Fibroblast of upper back skin (primary cell): Measurements from ENCODE around the gene MSL3B.

ENCODE experiments used
- DNase-seq: peaks from one replicate; pipeline ENCODE4 v3.0.0-alpha.2; 2013

Gene MSL3B

GRCh38 chr2:233852056-233852455, 16.1 kb downstream of the MSL3B start:
- DNase-seq: no peak

- no peak for DNase-seq
Observed at GRCh38 chr2:233851169-233851568, 17.0 kb downstream of the MSL3B start.

GRCh38 chr2:233850745-233851144, 17.4 kb downstream of the MSL3B start:
- DNase-seq: no peak

- DNase-seq: no peak
Observed at GRCh38 chr2:233849607-233850271, 18.4 kb downstream of the MSL3B start.

GRCh38 chr2:233848276-233848675, 19.9 kb downstream of the MSL3B start:
- no peak for DNase-seq

- no peak for DNase-seq
Observed at GRCh38 chr2:233847248-233847898, 20.8 kb downstream of the MSL3B start.

GRCh38 chr2:233846387-233847247, 21.6 kb downstream of the MSL3B start:
- DNase-seq: peak; percentile 6

GRCh38 chr2:233845301-233846060, 22.7 kb downstream of the MSL3B start:
- no peak for DNase-seq

- DNase-seq: no peak
Observed at GRCh38 chr2:233844836-233845235, 23.4 kb downstream of the MSL3B start.

- DNase-seq: no peak
Observed at GRCh38 chr2:233844064-233844807, 23.9 kb downstream of the MSL3B start.

- DNase-seq: no peak
Observed at GRCh38 chr2:233841183-233841582, 27.0 kb downstream of the MSL3B start.

- DNase-seq: no peak
Observed at GRCh38 chr2:233840520-233840919, 27.7 kb downstream of the MSL3B start.

GRCh38 chr2:233839447-233839820, 28.8 kb downstream of the MSL3B start:
- DNase-seq: no peak

- no peak for DNase-seq
Observed at GRCh38 chr2:233838726-233839446, 29.3 kb downstream of the MSL3B start.

- no peak for DNase-seq
Observed at GRCh38 chr2:233838251-233838650, 29.9 kb downstream of the MSL3B start.

- no peak for DNase-seq
Observed at GRCh38 chr2:233837694-233838229, 30.4 kb downstream of the MSL3B start.

GRCh38 chr2:233836359-233836758, 31.8 kb downstream of the MSL3B start:
- DNase-seq: no peak

GRCh38 chr2:233835230-233836186, 32.7 kb downstream of the MSL3B start:
- DNase-seq: no peak

GRCh38 chr2:233833345-233833744, 34.8 kb downstream of the MSL3B start:
- DNase-seq: no peak

GRCh38 chr2:233832869-233833311, 35.3 kb downstream of the MSL3B start:
- DNase-seq: peak; percentile 42
